HEK293 (cell line): Measurements from ENCODE around the gene TRAF3IP3.
A peak's percentile ranks its signal among the peaks of the same experiment; 100 is the strongest.

ENCODE experiments used
- BCL11B ChIP-seq: fragments of 450-650 bp; formaldehyde crosslinking; IDR thresholded peaks from 2 replicates; pipeline ENCODE4 v1.5.1; 2016; ENCODE audit warnings: low read depth, missing biosample characterization, missing genetic modification characterization
- HOXC10 ChIP-seq: sonication (generic); formaldehyde crosslinking; IDR thresholded peaks from 2 replicates; pipeline ENCODE4 v1.8.1; 2023; ENCODE audit warnings: mild to moderate bottlenecking, missing genetic modification reagents
- HOXD13 ChIP-seq: sonication (generic); formaldehyde crosslinking; IDR thresholded peaks from 2 replicates; pipeline ENCODE4 v1.8.0; 2022; ENCODE audit warnings: missing genetic modification reagents, borderline replicate concordance
- MYNN ChIP-seq: fragments of 450-650 bp; formaldehyde crosslinking; IDR thresholded peaks from 2 replicates; pipeline ENCODE4 v1.5.1; 2016; ENCODE audit warnings: missing biosample characterization, missing genetic modification characterization, borderline replicate concordance
- OSR2 ChIP-seq: fragments of 450-650 bp; formaldehyde crosslinking; IDR thresholded peaks from 2 replicates; pipeline ENCODE4 v1.5.1; 2016; ENCODE audit warnings: missing biosample characterization, missing genetic modification characterization
- SETDB1 ChIP-seq: IDR thresholded peaks from one replicate; pipeline ENCODE4 v1.6.1; 2017; ENCODE audit warnings: mild to moderate bottlenecking, low read length, moderate library complexity, mixed read lengths; ENCODE audit not compliant: insufficient read length
- ZBTB8A ChIP-seq: fragments of 450-650 bp; formaldehyde crosslinking; IDR thresholded peaks from 2 replicates; pipeline ENCODE4 v1.5.1; 2016; ENCODE audit warnings: missing biosample characterization, missing genetic modification characterization
- ZEB2 ChIP-seq: fragments of 450-650 bp; formaldehyde crosslinking; IDR thresholded peaks from 2 replicates; pipeline ENCODE4 v1.5.1; 2016; ENCODE audit warnings: missing biosample characterization, missing genetic modification characterization
- ZNF112 ChIP-seq: fragments of 450-650 bp; formaldehyde crosslinking; IDR thresholded peaks from 2 replicates; pipeline ENCODE4 v1.5.0; 2017; ENCODE audit warnings: missing biosample characterization, missing genetic modification characterization
- ZNF155 ChIP-seq: fragments of 450-650 bp; formaldehyde crosslinking; IDR thresholded peaks from 2 replicates; pipeline ENCODE4 v1.5.1; 2016; ENCODE audit warnings: missing biosample characterization, missing genetic modification characterization
- ZNF169 ChIP-seq: fragments of 450-650 bp; formaldehyde crosslinking; IDR thresholded peaks from 2 replicates; pipeline ENCODE4 v1.5.1; 2016; ENCODE audit warnings: missing biosample characterization, missing genetic modification characterization
- ZNF248 ChIP-seq: fragments of 450-650 bp; formaldehyde crosslinking; IDR thresholded peaks from 2 replicates; pipeline ENCODE4 v1.5.1; 2017; ENCODE audit warnings: missing biosample characterization, missing genetic modification characterization
- ZNF335 ChIP-seq: fragments of 450-650 bp; formaldehyde crosslinking; conservative IDR thresholded peaks from 2 replicates; pipeline ENCODE4 v1.5.1; 2016; ENCODE audit warnings: missing biosample characterization, missing genetic modification characterization
- ZNF404 ChIP-seq: fragments of 450-650 bp; formaldehyde crosslinking; IDR thresholded peaks from 2 replicates; pipeline ENCODE4 v1.5.1; 2017; ENCODE audit warnings: missing biosample characterization, missing genetic modification characterization
- ZNF529 ChIP-seq: fragments of 450-650 bp; formaldehyde crosslinking; IDR thresholded peaks from 2 replicates; pipeline ENCODE4 v1.5.1; 2017; ENCODE audit warnings: missing genetic modification characterization, missing biosample characterization; ENCODE audit not compliant: insufficient replicate concordance
- ZNF555 ChIP-seq: fragments of 450-650 bp; formaldehyde crosslinking; conservative IDR thresholded peaks from 2 replicates; pipeline ENCODE4 v1.5.1; 2017; ENCODE audit warnings: missing biosample characterization, mild to moderate bottlenecking, missing genetic modification characterization, inconsistent platforms
- ZNF561 ChIP-seq: fragments of 450-650 bp; IDR thresholded peaks from 2 replicates; pipeline ENCODE4 v1.5.1; 2018; ENCODE audit warnings: missing biosample characterization, missing genetic modification characterization, borderline replicate concordance
- ZNF585B ChIP-seq: fragments of 450-650 bp; formaldehyde crosslinking; IDR thresholded peaks from 2 replicates; pipeline ENCODE4 v1.5.1; 2016; ENCODE audit warnings: missing biosample characterization, missing genetic modification characterization
- ZNF707 ChIP-seq: fragments of 450-650 bp; formaldehyde crosslinking; IDR thresholded peaks from 2 replicates; pipeline ENCODE4 v1.5.1; 2016; ENCODE audit warnings: missing biosample characterization, missing genetic modification characterization
- ZNF777 ChIP-seq: fragments of 450-650 bp; formaldehyde crosslinking; IDR thresholded peaks from 2 replicates; pipeline ENCODE4 v1.5.1; 2017; ENCODE audit warnings: missing biosample characterization, missing genetic modification characterization, borderline replicate concordance
- ZNF843 ChIP-seq: fragments of 450-650 bp; formaldehyde crosslinking; IDR thresholded peaks from 2 replicates; pipeline ENCODE4 v1.5.1; 2016; ENCODE audit warnings: missing biosample characterization, missing genetic modification characterization
- ZSCAN16 ChIP-seq: fragments of 450-650 bp; formaldehyde crosslinking; IDR thresholded peaks from 2 replicates; pipeline ENCODE4 v1.5.1; 2016; ENCODE audit warnings: missing biosample characterization, missing genetic modification characterization
- ZSCAN30 ChIP-seq: fragments of 450-650 bp; IDR thresholded peaks from 2 replicates; pipeline ENCODE4 v1.5.1; 2018; ENCODE audit warnings: missing biosample characterization, mild to moderate bottlenecking, missing genetic modification characterization, moderate library complexity
- TF ChIP-seq, protein P1 (sequence below): fragments of 450-650 bp; formaldehyde crosslinking; IDR thresholded peaks from 2 replicates; pipeline ENCODE4 v1.5.1; 2016; ENCODE audit warnings: missing biosample characterization, missing genetic modification characterization, borderline replicate concordance
- TF ChIP-seq, protein P2 (sequence below): fragments of 450-650 bp; formaldehyde crosslinking; IDR thresholded peaks from 2 replicates; pipeline ENCODE4 v1.5.1; 2016; ENCODE audit warnings: missing biosample characterization, missing genetic modification characterization
- TF ChIP-seq, protein P3 (sequence below): fragments of 450-650 bp; formaldehyde crosslinking; IDR thresholded peaks from 2 replicates; pipeline ENCODE4 v1.5.1; 2017; ENCODE audit warnings: missing biosample characterization, missing genetic modification characterization
- TF ChIP-seq, protein P4 (sequence below): fragments of 450-650 bp; formaldehyde crosslinking; IDR thresholded peaks from 2 replicates; pipeline ENCODE4 v1.5.1; 2017; ENCODE audit warnings: missing biosample characterization, missing genetic modification characterization
- TF ChIP-seq, protein P5 (sequence below): fragments of 450-650 bp; formaldehyde crosslinking; IDR thresholded peaks from 2 replicates; pipeline ENCODE4 v1.5.1; 2016; ENCODE audit warnings: missing biosample characterization, missing genetic modification characterization, low read depth
- TF ChIP-seq, protein P6 (sequence below): fragments of 450-650 bp; formaldehyde crosslinking; IDR thresholded peaks from 2 replicates; pipeline ENCODE4 v1.5.1; 2016; ENCODE audit warnings: missing biosample characterization, missing genetic modification characterization

Gene TRAF3IP3

DNA sequence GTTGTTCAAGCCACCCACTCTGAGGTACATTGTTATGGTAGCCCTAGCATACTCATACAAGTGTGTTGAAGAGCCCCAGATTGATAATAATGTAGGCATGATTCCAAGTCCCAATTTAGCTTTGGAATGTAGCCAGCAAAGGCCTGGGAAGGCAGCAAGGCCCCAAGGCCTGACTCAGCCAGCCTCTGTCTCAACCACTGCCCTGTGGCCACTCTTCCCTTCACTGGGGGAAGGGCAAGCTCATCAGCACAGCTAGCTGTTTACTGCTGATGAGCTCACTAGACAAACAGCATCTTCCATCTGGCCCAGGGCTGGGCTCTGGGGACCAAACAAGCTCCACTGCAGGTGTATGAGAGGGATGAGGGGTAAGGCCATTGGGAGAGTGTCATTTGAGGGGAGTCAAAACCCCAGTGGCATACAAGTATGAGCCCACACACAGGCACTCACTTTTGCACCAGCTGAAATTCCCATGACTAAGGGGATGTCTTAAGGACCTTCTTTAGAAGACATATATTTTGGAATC is 52.3 kb downstream of the TRAF3IP3 start (continued):
- TF ChIP-seq ZNF707: no peak
- TF ChIP-seq, protein P1, sequence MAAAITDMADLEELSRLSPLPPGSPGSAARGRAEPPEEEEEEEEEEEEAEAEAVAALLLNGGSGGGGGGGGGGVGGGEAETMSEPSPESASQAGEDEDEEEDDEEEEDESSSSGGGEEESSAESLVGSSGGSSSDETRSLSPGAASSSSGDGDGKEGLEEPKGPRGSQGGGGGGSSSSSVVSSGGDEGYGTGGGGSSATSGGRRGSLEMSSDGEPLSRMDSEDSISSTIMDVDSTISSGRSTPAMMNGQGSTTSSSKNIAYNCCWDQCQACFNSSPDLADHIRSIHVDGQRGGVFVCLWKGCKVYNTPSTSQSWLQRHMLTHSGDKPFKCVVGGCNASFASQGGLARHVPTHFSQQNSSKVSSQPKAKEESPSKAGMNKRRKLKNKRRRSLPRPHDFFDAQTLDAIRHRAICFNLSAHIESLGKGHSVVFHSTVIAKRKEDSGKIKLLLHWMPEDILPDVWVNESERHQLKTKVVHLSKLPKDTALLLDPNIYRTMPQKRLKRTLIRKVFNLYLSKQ: no peak
- peak; percentile 88 for TF ChIP-seq ZEB2 (tag by site-specific recombination)
- TF ChIP-seq, protein P2, sequence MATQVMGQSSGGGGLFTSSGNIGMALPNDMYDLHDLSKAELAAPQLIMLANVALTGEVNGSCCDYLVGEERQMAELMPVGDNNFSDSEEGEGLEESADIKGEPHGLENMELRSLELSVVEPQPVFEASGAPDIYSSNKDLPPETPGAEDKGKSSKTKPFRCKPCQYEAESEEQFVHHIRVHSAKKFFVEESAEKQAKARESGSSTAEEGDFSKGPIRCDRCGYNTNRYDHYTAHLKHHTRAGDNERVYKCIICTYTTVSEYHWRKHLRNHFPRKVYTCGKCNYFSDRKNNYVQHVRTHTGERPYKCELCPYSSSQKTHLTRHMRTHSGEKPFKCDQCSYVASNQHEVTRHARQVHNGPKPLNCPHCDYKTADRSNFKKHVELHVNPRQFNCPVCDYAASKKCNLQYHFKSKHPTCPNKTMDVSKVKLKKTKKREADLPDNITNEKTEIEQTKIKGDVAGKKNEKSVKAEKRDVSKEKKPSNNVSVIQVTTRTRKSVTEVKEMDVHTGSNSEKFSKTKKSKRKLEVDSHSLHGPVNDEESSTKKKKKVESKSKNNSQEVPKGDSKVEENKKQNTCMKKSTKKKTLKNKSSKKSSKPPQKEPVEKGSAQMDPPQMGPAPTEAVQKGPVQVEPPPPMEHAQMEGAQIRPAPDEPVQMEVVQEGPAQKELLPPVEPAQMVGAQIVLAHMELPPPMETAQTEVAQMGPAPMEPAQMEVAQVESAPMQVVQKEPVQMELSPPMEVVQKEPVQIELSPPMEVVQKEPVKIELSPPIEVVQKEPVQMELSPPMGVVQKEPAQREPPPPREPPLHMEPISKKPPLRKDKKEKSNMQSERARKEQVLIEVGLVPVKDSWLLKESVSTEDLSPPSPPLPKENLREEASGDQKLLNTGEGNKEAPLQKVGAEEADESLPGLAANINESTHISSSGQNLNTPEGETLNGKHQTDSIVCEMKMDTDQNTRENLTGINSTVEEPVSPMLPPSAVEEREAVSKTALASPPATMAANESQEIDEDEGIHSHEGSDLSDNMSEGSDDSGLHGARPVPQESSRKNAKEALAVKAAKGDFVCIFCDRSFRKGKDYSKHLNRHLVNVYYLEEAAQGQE: no peak
- TF ChIP-seq ZNF585B (tag by site-specific recombination): no peak
- no peak for TF ChIP-seq ZNF404 (tag by site-specific recombination)
- TF ChIP-seq MYNN (tag by site-specific recombination): no peak
- TF ChIP-seq, protein P3, sequence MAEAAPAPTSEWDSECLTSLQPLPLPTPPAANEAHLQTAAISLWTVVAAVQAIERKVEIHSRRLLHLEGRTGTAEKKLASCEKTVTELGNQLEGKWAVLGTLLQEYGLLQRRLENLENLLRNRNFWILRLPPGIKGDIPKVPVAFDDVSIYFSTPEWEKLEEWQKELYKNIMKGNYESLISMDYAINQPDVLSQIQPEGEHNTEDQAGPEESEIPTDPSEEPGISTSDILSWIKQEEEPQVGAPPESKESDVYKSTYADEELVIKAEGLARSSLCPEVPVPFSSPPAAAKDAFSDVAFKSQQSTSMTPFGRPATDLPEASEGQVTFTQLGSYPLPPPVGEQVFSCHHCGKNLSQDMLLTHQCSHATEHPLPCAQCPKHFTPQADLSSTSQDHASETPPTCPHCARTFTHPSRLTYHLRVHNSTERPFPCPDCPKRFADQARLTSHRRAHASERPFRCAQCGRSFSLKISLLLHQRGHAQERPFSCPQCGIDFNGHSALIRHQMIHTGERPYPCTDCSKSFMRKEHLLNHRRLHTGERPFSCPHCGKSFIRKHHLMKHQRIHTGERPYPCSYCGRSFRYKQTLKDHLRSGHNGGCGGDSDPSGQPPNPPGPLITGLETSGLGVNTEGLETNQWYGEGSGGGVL (tag by site-specific recombination): no peak
- TF ChIP-seq, protein P4, sequence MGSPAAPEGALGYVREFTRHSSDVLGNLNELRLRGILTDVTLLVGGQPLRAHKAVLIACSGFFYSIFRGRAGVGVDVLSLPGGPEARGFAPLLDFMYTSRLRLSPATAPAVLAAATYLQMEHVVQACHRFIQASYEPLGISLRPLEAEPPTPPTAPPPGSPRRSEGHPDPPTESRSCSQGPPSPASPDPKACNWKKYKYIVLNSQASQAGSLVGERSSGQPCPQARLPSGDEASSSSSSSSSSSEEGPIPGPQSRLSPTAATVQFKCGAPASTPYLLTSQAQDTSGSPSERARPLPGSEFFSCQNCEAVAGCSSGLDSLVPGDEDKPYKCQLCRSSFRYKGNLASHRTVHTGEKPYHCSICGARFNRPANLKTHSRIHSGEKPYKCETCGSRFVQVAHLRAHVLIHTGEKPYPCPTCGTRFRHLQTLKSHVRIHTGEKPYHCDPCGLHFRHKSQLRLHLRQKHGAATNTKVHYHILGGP (tag by site-specific recombination): no peak
- no peak for TF ChIP-seq ZNF529 (tag by site-specific recombination)
- peak; percentile 82 for TF ChIP-seq SETDB1
- peak; percentile 65; the same call in 1 of the 2 replicates for TF ChIP-seq OSR2 (tag by site-specific recombination)
- TF ChIP-seq ZNF561 (tag by site-specific recombination): 0 out of 2 replicates have a peak, but pooled peaks have one; percentile 15
- no peak for TF ChIP-seq ZNF555 (tag by site-specific recombination)
- TF ChIP-seq ZNF335: peak; percentile 83
- TF ChIP-seq ZNF169 (tag by site-specific recombination): no peak
- no peak for TF ChIP-seq HOXD13
- TF ChIP-seq, protein P5, sequence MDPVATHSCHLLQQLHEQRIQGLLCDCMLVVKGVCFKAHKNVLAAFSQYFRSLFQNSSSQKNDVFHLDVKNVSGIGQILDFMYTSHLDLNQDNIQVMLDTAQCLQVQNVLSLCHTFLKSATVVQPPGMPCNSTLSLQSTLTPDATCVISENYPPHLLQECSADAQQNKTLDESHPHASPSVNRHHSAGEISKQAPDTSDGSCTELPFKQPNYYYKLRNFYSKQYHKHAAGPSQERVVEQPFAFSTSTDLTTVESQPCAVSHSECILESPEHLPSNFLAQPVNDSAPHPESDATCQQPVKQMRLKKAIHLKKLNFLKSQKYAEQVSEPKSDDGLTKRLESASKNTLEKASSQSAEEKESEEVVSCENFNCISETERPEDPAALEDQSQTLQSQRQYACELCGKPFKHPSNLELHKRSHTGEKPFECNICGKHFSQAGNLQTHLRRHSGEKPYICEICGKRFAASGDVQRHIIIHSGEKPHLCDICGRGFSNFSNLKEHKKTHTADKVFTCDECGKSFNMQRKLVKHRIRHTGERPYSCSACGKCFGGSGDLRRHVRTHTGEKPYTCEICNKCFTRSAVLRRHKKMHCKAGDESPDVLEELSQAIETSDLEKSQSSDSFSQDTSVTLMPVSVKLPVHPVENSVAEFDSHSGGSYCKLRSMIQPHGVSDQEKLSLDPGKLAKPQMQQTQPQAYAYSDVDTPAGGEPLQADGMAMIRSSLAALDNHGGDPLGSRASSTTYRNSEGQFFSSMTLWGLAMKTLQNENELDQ (tag by site-specific recombination): no peak
- no peak for TF ChIP-seq HOXC10
- no peak for TF ChIP-seq ZBTB8A (tag by site-specific recombination)
- TF ChIP-seq ZNF777 (tag by site-specific recombination): no peak
- TF ChIP-seq ZNF843 (tag by site-specific recombination): peak; percentile 62
- no peak for TF ChIP-seq BCL11B (tag by site-specific recombination)
- no peak for TF ChIP-seq ZNF155 (tag by site-specific recombination)
- TF ChIP-seq, protein P6, sequence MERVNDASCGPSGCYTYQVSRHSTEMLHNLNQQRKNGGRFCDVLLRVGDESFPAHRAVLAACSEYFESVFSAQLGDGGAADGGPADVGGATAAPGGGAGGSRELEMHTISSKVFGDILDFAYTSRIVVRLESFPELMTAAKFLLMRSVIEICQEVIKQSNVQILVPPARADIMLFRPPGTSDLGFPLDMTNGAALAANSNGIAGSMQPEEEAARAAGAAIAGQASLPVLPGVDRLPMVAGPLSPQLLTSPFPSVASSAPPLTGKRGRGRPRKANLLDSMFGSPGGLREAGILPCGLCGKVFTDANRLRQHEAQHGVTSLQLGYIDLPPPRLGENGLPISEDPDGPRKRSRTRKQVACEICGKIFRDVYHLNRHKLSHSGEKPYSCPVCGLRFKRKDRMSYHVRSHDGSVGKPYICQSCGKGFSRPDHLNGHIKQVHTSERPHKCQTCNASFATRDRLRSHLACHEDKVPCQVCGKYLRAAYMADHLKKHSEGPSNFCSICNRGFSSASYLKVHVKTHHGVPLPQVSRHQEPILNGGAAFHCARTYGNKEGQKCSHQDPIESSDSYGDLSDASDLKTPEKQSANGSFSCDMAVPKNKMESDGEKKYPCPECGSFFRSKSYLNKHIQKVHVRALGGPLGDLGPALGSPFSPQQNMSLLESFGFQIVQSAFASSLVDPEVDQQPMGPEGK: peak; percentile 41
- no peak for TF ChIP-seq ZSCAN16
- TF ChIP-seq ZSCAN30 (tag by site-specific recombination): no peak
- TF ChIP-seq ZNF112: no peak
- no peak for TF ChIP-seq ZNF248 (tag by site-specific recombination)
